Esophagus muscularis mucosa (tissue), 4 donors: ENCODE results near the gene SLC4A2. TPM values are rescaled to one million over a fixed set of nuclear protein-coding genes. Genes with fewer than 3 reads are reported as not detected.

Experiments
- DNase-seq: peaks from one replicate; pipeline ENCODE4 v3.0.0-alpha.2; 2017; ENCODE audit errors: extremely low spot score
- H3K27ac ChIP-seq, 4 donors: fragments of 200-600 bp; sonication (generic); replicated peaks in 1 of 4; 1 replicate in 3 of 4; 2 replicates in 1 of 4; pipeline ENCODE4 v1.5.1; 2016 to 2019; ENCODE audit warnings: mild to moderate bottlenecking in 1 of 4
- H3K27me3 ChIP-seq, 4 donors: fragments of 200-600 bp; sonication (generic); one replicate each; pipeline versions ENCODE4 v1.5.1 to v1.6.0; 2016 to 2019
- H3K36me3 ChIP-seq, 4 donors: fragments of 200-600 bp; sonication (generic); one replicate each; pipeline ENCODE4 v1.5.1; 2016 to 2019
- H3K4me1 ChIP-seq, 4 donors: fragments of 200-600 bp; sonication (generic); one replicate each; pipeline ENCODE4 v1.5.1; 2016 to 2019
- H3K4me3 ChIP-seq, 4 donors: fragments of 200-600 bp; sonication (generic); 1 replicate in 2 of 4; 2 replicates in 2 of 4; pipeline ENCODE4 v1.5.1; 2016 to 2019; ENCODE audit warnings: mild to moderate bottlenecking in 4 of 4, moderate library complexity in 1 of 4
- H3K9me3 ChIP-seq, 4 donors: fragments of 200-600 bp; sonication (generic); 1 replicate in 3 of 4; 2 replicates in 1 of 4; pipeline ENCODE4 v1.5.1; 2016 to 2019
- EP300 ChIP-seq: sonication (generic); formaldehyde crosslinking; IDR thresholded peaks from one replicate; pipeline ENCODE4 v1.6.1; 2017; ENCODE audit warnings: antibody characterized with exemption
- POLR2A ChIP-seq: fragments of 450-650 bp; IDR thresholded peaks from one replicate; pipeline ENCODE4 v1.6.1; 2017; ENCODE audit warnings: antibody characterized with exemption, moderate library complexity, mild to moderate bottlenecking, low read depth
- POLR2AphosphoS5 ChIP-seq, 2 donors: sonication (generic); formaldehyde crosslinking; IDR thresholded peaks; one replicate each; pipeline ENCODE4 v1.6.1; 2017; ENCODE audit warnings: antibody characterized with exemption in 2 of 2
- WGBS: methylation state at CpG from one replicate; pipeline ENCODE4 v1.1.5; 2018; 5-methylcytosine and 5-hydroxymethylcytosine counted together
- intact Hi-C: fragments of 100-400 bp; cut with DNase I; formaldehyde crosslinking; loops from one replicate; pipeline ENCODE4 v1.15.1; 2023
- total RNA-seq, 4 donors: library from RNA; depleted of rRNA; stranded (reverse); fragments of >200 nt; gene quantifications; one replicate each; pipeline versions ENCODE4 v1.1.0 to v1.2.1, GENCODE V29; 2016
- TF ChIP-seq, protein P1 (sequence below), 3 experiments: fragments of 200-600 bp in 2 of 3; fragments of 450-650 bp in 1 of 3; sonication (generic) in 2 of 3; IDR thresholded peaks; one replicate each; pipeline ENCODE4 v1.5.1; 2017 to 2019; ENCODE audit warnings: antibody characterized with exemption in 3 of 3, mild to moderate bottlenecking in 2 of 3, moderate library complexity in 1 of 3

SLC4A2 gene
- total RNA-seq, 4 donors from 2014 or later, result 96.8 to 165 (median 122) TPM

DNA sequence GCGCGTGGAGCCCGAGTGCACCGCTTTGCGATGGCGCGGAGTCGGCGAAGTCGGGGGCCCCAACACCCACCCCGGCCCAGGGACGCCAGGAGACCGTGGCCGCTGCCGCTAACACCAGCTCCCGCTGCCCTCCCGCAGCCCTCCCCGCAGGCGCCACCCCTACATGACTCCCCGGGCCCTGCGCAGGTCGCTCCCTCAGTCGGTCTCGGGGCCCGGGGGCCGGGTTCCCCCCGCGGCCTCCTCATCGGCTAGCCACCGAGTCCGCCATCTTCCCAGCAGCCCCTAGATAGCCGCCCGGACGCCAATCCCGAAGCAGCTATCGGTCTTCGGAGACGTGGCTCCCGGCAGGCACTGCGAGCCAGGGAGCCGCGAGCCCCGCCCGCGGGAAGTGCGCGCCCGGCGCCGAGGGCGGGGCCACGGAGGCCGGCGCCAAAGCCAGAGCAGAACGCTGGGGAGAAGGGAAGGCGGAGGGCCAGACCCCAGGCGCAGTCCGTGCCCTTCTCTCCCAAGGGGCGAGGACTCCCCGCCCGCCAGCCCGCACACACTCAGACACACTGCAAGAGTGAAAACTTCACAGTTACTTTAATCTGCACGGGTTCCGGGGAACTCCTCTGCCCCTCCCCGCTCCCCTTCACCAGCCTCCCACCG is 21.3 kb downstream of the SLC4A2 start, which contains the start of gene FASTK:
TSS of gene FASTK (minus strand) at position 288 of the 648 bp plus-strand sequence. CDS start at position 245, 43 bp downstream.
- Histone ChIP-seq H3K4me1 (peaks cover 56 to 66% (median 65%) of the 10 kb centered on the region in 4 donors), H3K27me3 (no peaks in the 10 kb centered on the region), H3K4me3 (peak within 1 kb of the TSS; percentile 66 to 89 (median 82)), H3K36me3 (peaks cover 7 to 26% (median 16%) of the 10 kb centered on the region in 4 donors), H3K9me3 (no peaks in the 10 kb centered on the region), H3K27ac (peak within 1 kb of the TSS; percentile 89 to 99 (median 94))
- 13% methylated on average over 3 of the region's 66 CpGs for WGBS
- intact Hi-C loops, result no loop called here
- no peak for DNase-seq
- TF ChIP-seq POLR2A (peak; percentile 11), POLR2AphosphoS5 (IDR thresholded peaks at IDR 0.05) (peak; percentile 81 to 88)
- TF ChIP-seq, protein P1, sequence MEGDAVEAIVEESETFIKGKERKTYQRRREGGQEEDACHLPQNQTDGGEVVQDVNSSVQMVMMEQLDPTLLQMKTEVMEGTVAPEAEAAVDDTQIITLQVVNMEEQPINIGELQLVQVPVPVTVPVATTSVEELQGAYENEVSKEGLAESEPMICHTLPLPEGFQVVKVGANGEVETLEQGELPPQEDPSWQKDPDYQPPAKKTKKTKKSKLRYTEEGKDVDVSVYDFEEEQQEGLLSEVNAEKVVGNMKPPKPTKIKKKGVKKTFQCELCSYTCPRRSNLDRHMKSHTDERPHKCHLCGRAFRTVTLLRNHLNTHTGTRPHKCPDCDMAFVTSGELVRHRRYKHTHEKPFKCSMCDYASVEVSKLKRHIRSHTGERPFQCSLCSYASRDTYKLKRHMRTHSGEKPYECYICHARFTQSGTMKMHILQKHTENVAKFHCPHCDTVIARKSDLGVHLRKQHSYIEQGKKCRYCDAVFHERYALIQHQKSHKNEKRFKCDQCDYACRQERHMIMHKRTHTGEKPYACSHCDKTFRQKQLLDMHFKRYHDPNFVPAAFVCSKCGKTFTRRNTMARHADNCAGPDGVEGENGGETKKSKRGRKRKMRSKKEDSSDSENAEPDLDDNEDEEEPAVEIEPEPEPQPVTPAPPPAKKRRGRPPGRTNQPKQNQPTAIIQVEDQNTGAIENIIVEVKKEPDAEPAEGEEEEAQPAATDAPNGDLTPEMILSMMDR (IDR thresholded peaks at IDR 0.05), result no peak

DNA sequence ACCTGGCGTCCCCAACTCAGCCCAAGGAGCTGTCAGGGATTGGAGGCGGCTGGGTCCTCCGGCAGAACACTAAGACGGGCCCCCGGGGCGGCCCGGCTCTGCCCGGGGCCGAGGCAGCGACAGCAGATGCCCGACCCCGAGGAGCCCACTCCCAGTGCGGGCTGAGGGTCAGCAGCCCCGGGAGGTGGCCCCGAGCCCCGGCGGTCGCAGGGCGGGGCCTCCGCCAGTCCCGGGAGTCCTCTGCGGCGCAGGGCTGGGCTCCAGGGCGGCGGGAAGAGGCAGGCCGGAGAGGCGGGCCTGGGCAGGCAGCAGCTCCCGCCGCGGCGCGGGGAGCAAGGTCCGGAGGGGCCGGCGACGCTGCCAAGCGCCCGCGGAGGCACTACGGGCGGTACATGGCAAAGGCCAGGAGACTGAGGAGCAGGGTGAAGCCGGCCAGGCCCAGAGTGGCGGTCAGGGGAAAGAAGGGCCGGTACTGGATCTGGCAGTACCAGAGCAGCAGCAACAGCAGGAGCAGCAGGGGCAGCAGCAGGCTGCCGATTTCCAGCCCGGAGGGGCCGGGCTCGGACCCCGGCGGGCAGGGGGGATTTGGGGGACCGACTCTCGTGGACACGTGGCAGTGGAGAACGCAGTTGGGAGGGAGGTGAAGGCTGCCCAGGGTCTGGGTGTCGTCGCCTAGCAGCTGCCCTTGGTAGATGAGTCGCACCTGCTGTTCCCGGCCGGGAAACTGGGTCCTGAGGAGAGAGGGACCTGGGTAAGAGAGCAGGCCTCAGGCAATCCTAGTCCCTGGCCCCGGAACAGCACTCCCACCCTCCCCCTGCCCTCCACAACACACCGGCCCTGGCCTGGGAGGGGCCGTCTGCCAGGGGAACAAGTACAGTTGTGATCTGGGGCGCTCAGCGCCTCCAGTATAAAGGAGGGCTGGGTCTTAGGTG is 22.0 kb downstream of the SLC4A2 start:
- Histone ChIP-seq H3K4me3 (peak overlapping the region; percentile 66 to 89 (median 82)), H3K27ac (peak overlapping the region; percentile 89 to 99 (median 94)), H3K27me3 (no peaks in the 10 kb centered on the region), H3K36me3 (peaks cover 0 to 18% (median 9%) of the 10 kb centered on the region in 4 donors), H3K9me3 (no peaks in the 10 kb centered on the region), H3K4me1 (peaks cover 60 to 70% (median 69%) of the 10 kb centered on the region in 4 donors)
- DNase-seq, result no peak
- TF ChIP-seq POLR2AphosphoS5 (IDR thresholded peaks at IDR 0.05) (no peak), EP300 (no peak), POLR2A (no peak)
- TF ChIP-seq, protein P1 (IDR thresholded peaks at IDR 0.05), result no peak
- intact Hi-C loops, result no loop called here
- WGBS, result 43% methylated on average over 22 of the region's 64 CpGs

DNA sequence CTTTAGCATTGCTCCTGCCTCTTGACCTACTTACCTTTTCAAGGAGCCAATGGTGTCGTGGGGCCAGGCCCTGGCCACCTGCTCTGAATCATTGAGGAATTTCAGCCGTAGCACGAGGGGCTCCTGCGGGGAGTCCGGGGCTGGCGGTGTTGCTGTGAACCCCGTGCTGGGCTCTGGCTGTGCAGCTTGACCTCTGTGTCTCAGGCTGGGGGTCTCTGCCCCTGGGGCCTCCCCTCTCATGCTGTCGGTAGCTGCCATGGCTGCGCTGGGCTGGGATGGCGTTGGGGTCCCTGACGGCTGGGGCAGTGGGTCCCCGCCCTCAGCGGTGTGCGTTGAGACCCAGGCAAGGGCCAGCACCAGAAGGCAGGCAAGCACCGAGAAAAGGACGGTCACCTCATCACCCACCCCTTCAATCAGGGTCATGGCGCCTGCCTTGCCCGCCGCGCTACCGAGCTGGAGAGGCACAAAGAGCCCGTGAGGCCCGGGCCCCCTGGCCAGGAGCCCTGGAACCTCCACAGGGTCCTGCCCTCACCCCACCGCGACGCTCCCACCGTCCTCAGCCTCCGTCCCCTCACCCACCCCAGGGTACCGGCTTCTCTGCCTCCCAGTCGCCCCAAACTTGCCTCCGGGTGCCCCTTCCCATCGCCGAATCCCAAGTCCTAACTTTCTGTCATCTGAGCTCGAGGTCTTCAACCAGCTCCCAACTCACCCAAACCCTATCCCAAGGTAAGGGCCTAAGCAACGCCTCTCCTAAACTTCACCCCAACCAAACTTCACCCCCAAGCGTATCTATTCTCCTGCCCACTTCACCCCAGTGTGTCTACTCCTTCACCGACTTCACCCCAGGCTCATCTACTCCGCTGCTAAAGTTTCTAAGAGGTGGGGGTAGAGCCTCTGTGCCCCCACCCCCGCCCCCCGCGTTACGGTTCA is 23.0 kb downstream of the SLC4A2 start:
- no peak for DNase-seq
- H3K27ac ChIP-seq, result peak overlapping the region; percentile 89 to 99 (median 94)
- WGBS, result 34% methylated on average over 23 of the region's 42 CpGs
- H3K4me1 ChIP-seq, result peaks cover 59 to 69% (median 63%) of the 10 kb centered on the region in 4 donors
- no peaks in the 10 kb centered on the region for H3K27me3 ChIP-seq
- peaks cover 0 to 8% (median 1%) of the 10 kb centered on the region in 4 donors for H3K36me3 ChIP-seq
- no peaks in the 10 kb centered on the region for H3K9me3 ChIP-seq
- peak overlapping the region; percentile 66 to 89 (median 82) for H3K4me3 ChIP-seq
- intact Hi-C loops, result no loop called here
- TF ChIP-seq, protein P1 (IDR thresholded peaks at IDR 0.05), result no peak
- TF ChIP-seq EP300, result no peak
- TF ChIP-seq POLR2AphosphoS5 (IDR thresholded peaks at IDR 0.05), result no peak
- no peak for TF ChIP-seq POLR2A
